Osteoblast (primary cell): ENCODE results near the gene OLFM1. TPM values are rescaled to one million over a fixed set of nuclear protein-coding genes. Genes with fewer than 3 reads are reported as not detected.

ENCODE experiments used
- DNase-seq: peaks from one replicate; pipeline ENCODE4 v3.0.0; 2011; ENCODE audit warnings: low spot score, mixed read lengths; ENCODE audit not compliant: insufficient read length; ENCODE audit errors: missing footprints
- H2AFZ ChIP-seq: 2 replicates; pipeline ENCODE4 v1.6.0; 2011; ENCODE audit warnings: mild to moderate bottlenecking, low read length
- H3K27ac ChIP-seq: 2 replicates; pipeline ENCODE4 v1.5.1; 2011; ENCODE audit warnings: mild to moderate bottlenecking, low read depth, low read length, moderate library complexity
- H3K27me3 ChIP-seq: 2 replicates; pipeline ENCODE4 v1.6.0; 2012; ENCODE audit warnings: mild to moderate bottlenecking, control low read depth, inconsistent platforms, low read length, moderate library complexity; ENCODE audit not compliant: insufficient read depth
- H3K36me3 ChIP-seq: 2 replicates; pipeline ENCODE4 v1.5.1; 2011; ENCODE audit warnings: mild to moderate bottlenecking, low read length, control low read depth, moderate library complexity; ENCODE audit not compliant: insufficient read depth
- H3K4me1 ChIP-seq: 2 replicates; pipeline ENCODE4 v1.5.1; 2011; ENCODE audit warnings: mild to moderate bottlenecking, low read length, control low read depth, moderate library complexity; ENCODE audit not compliant: insufficient read depth
- H3K4me2 ChIP-seq: 2 replicates; pipeline ENCODE4 v1.6.0; 2011; ENCODE audit warnings: mild to moderate bottlenecking, low read length; ENCODE audit not compliant: insufficient read depth
- H3K4me3 ChIP-seq: fragments of 200-600 bp; sonication (generic); 3 replicates; pipeline ENCODE4 v1.5.1; 2012; ENCODE audit warnings: mild to moderate bottlenecking, low read length, inconsistent platforms; ENCODE audit not compliant: insufficient read depth
- H3K79me2 ChIP-seq: 2 replicates; pipeline ENCODE4 v1.6.0; 2012; ENCODE audit warnings: mild to moderate bottlenecking, low read length, control low read depth, inconsistent platforms; ENCODE audit not compliant: insufficient read depth
- H3K9me3 ChIP-seq: 2 replicates; pipeline ENCODE4 v1.5.1; 2011; ENCODE audit warnings: low read depth, low read length, control low read depth
- H4K20me1 ChIP-seq: 2 replicates; pipeline ENCODE4 v1.6.0; 2012; ENCODE audit warnings: mild to moderate bottlenecking, low read length, control low read depth; ENCODE audit not compliant: insufficient read depth
- CTCF ChIP-seq: IDR thresholded peaks from 2 replicates; pipeline ENCODE4 v1.5.1; 2011; ENCODE audit warnings: mild to moderate bottlenecking, low read depth, low read length, moderate library complexity; ENCODE audit errors: extremely low read depth
- total RNA-seq: library from RNA; depleted of rRNA; stranded (reverse); fragments of >200 nt; gene quantifications from 2 replicates; pipeline ENCODE4 v1.2.3, GENCODE V29; 2012

OLFM1 gene
- total RNA-seq, 1 donor, result under 0.01 TPM

GRCh38 chr9:135079676-135080075 is 7.8 kb upstream of the OLFM1 start:
- Histone ChIP-seq H3K27ac (no peak overlapping the region), H3K27me3 (peaks cover 10% of the 10 kb centered on the region), H2AFZ (no peak overlapping the region), H3K36me3 (no peaks in the 10 kb centered on the region), H3K4me2 (no peak overlapping the region), H3K4me3 (no peak overlapping the region), H3K4me1 (no peaks in the 10 kb centered on the region), H3K79me2 (no peaks in the 10 kb centered on the region), H4K20me1 (peaks cover 5% of the 10 kb centered on the region), H3K9me3 (no peaks in the 10 kb centered on the region)
- TF ChIP-seq CTCF, result no peak
- DNase-seq, result peak; percentile 78

GRCh38 chr9:135080286-135081263 is 6.9 kb upstream of the OLFM1 start:
- no peaks in the 10 kb centered on the region for H3K4me1 ChIP-seq
- no peak overlapping the region for H2AFZ ChIP-seq
- no peaks in the 10 kb centered on the region for H3K79me2 ChIP-seq
- no peak overlapping the region for H3K4me2 ChIP-seq
- no peaks in the 10 kb centered on the region for H3K36me3 ChIP-seq
- no peaks in the 10 kb centered on the region for H3K9me3 ChIP-seq
- peaks cover 10% of the 10 kb centered on the region for H3K27me3 ChIP-seq
- peak; percentile 69 for DNase-seq
- TF ChIP-seq CTCF, result no peak
- no peak overlapping the region for H3K27ac ChIP-seq
- H4K20me1 ChIP-seq, result peaks cover 5% of the 10 kb centered on the region
- no peak overlapping the region for H3K4me3 ChIP-seq

- H4K20me1 ChIP-seq, result peaks cover 5% of the 10 kb centered on the region
- H3K36me3 ChIP-seq, result no peaks in the 10 kb centered on the region
- no peaks in the 10 kb centered on the region for H3K4me1 ChIP-seq
- no peaks in the 10 kb centered on the region for H3K79me2 ChIP-seq
- TF ChIP-seq CTCF, result no peak
- H3K9me3 ChIP-seq, result no peaks in the 10 kb centered on the region
- DNase-seq, result peak; percentile 80
- no peak overlapping the region for H3K27ac ChIP-seq
- H3K4me3 ChIP-seq, result no peak overlapping the region
- no peak overlapping the region for H3K4me2 ChIP-seq
- H2AFZ ChIP-seq, result no peak overlapping the region
- peaks cover 7% of the 10 kb centered on the region for H3K27me3 ChIP-seq
These were observed 6.2 kb upstream of the OLFM1 start for GRCh38 chr9:135081264-135081660.

GRCh38 chr9:135081731-135082130 is 5.7 kb upstream of the OLFM1 start:
- H3K4me3 ChIP-seq, result no peak overlapping the region
- H3K9me3 ChIP-seq, result no peaks in the 10 kb centered on the region
- TF ChIP-seq CTCF, result no peak
- no peak overlapping the region for H2AFZ ChIP-seq
- H3K36me3 ChIP-seq, result no peaks in the 10 kb centered on the region
- H3K79me2 ChIP-seq, result no peaks in the 10 kb centered on the region
- H3K4me1 ChIP-seq, result no peaks in the 10 kb centered on the region
- no peak overlapping the region for H3K4me2 ChIP-seq
- peaks cover 5% of the 10 kb centered on the region for H4K20me1 ChIP-seq
- H3K27ac ChIP-seq, result no peak overlapping the region
- peak; percentile 48 for DNase-seq
- H3K27me3 ChIP-seq, result peaks cover 10% of the 10 kb centered on the region
